ENCODE measurements around the gene SHMT2. TPM values are rescaled to one million over a fixed set of nuclear protein-coding genes. Genes with fewer than 3 reads are reported as not detected.

SHMT2 gene
- total and polyA plus RNA-seq, 12 donors: 14.3 to 49.8 (median 27.1) TPM

DNA sequence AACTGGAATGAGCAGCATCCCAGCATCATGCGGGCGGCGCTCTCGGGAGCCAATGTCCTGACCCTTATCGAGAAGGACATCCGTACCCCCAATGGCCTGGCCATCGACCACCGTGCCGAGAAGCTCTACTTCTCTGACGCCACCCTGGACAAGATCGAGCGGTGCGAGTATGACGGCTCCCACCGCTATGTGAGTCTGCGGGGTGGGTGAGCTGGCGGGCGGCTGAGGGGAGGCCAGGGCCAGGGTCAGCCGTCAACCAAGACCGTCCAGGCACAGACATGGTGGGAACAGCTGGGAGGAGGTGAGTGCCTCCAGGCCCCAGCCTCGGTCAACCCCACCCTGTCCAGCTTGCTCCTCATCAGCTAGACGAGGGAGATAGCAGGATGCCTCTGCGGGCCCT, 38.7 kb upstream of the SHMT2 start:
- DNase-seq (no peak), ATAC-seq (peak in 1 of 8 donors; percentile 4)
- TF ChIP-seq, protein P1, sequence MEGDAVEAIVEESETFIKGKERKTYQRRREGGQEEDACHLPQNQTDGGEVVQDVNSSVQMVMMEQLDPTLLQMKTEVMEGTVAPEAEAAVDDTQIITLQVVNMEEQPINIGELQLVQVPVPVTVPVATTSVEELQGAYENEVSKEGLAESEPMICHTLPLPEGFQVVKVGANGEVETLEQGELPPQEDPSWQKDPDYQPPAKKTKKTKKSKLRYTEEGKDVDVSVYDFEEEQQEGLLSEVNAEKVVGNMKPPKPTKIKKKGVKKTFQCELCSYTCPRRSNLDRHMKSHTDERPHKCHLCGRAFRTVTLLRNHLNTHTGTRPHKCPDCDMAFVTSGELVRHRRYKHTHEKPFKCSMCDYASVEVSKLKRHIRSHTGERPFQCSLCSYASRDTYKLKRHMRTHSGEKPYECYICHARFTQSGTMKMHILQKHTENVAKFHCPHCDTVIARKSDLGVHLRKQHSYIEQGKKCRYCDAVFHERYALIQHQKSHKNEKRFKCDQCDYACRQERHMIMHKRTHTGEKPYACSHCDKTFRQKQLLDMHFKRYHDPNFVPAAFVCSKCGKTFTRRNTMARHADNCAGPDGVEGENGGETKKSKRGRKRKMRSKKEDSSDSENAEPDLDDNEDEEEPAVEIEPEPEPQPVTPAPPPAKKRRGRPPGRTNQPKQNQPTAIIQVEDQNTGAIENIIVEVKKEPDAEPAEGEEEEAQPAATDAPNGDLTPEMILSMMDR (IDR thresholded peaks at IDR 0.05): no peak
- H3K9me3 ChIP-seq: no peaks in the 10 kb centered on the region
- WGBS, 2 donors: 95 to 97% methylated on average over 23 of the region's 23 CpGs
- peaks cover 4 to 100% (median 61%) of the 10 kb centered on the region in 9 donors for H3K36me3 ChIP-seq
- H3K4me1 ChIP-seq: peaks cover 0 to 19% (median 11%) of the 10 kb centered on the region in 9 donors
- H3K27ac ChIP-seq: peak overlapping the region in 1 of 10 donors; percentile 31
- H3K4me3 ChIP-seq: no peak overlapping the region
- H3K27me3 ChIP-seq: no peaks in the 10 kb centered on the region
- intact Hi-C loops (cut with DNase I): no loop called here

DNA sequence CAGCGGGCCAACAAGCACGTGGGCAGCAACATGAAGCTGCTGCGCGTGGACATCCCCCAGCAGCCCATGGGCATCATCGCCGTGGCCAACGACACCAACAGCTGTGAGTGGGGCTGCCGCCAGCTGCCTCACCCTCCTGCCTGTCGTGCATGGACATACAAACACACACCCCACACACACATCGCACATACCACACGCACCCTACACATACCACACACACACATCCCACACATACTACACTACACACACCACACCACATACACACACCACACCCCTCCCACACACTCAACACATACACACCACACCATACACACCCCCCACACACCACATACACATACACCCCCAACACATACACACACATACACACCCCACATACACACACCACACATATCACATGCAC, 38.1 kb upstream of the SHMT2 start:
- no peak overlapping the region for H3K27ac ChIP-seq
- TF ChIP-seq, protein P1 (IDR thresholded peaks at IDR 0.05): no peak
- intact Hi-C loops (cut with DNase I): no loop called here
- DNase-seq (no peak), ATAC-seq (no peak)
- no peak overlapping the region for H3K4me3 ChIP-seq
- H3K9me3 ChIP-seq: no peaks in the 10 kb centered on the region
- WGBS, 2 donors: 88 to 90% methylated on average over 9 to 11 of the region's 11 CpGs
- peaks cover 4 to 100% (median 62%) of the 10 kb centered on the region in 9 donors for H3K36me3 ChIP-seq
- peaks cover 0 to 19% (median 11%) of the 10 kb centered on the region in 9 donors for H3K4me1 ChIP-seq
- no peaks in the 10 kb centered on the region for H3K27me3 ChIP-seq

- DNase-seq (no peak), ATAC-seq (no peak)
- intact Hi-C loops (cut with DNase I): no loop called here
Measured at GRCh38 chr12:57192920-57193319, 36.6 kb upstream of the SHMT2 start.

DNA sequence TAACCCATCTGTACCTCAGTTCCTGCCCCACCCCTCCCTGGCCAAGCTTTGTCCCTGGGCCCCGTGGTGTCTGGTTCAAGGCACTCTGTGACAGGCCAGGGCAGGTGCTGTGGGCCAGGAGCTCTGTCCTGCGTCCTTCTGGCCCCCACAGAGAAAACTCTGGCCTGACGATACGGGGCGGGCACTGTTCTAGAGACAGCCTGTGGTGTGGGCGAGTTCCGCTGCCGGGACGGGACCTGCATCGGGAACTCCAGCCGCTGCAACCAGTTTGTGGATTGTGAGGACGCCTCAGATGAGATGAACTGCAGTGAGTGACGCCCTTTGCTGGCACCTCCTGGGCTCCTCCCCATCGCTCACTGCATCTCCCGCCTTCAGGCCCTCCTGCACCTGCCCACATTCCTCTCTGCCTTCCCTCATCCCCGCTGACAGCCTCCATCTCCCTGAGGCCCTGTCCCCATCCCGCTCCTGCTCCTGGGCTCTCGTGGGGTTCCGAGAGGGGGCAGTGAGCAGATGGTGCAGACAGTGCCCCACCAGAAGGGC, 35.7 kb upstream of the SHMT2 start:
- Histone ChIP-seq H3K4me3 (no peak overlapping the region), H3K9me3 (no peaks in the 10 kb centered on the region), H3K36me3 (peaks cover 4 to 100% (median 74%) of the 10 kb centered on the region in 9 donors), H3K27ac (no peak overlapping the region), H3K27me3 (no peaks in the 10 kb centered on the region), H3K4me1 (peaks cover 0 to 19% (median 11%) of the 10 kb centered on the region in 9 donors)
- ATAC-seq: no peak
- DNase-seq: no peak
- WGBS, 2 donors: 89 to 90% methylated on average over 19 of the region's 19 CpGs
- intact Hi-C loops (cut with DNase I): no loop called here
- TF ChIP-seq, protein P1 (IDR thresholded peaks at IDR 0.05): no peak

More at GRCh38 chr12:57192920-57193319, 36.6 kb upstream of the SHMT2 start:
- no peak overlapping the region for H3K4me3 ChIP-seq
- 87 to 91% methylated on average over 16 of the region's 16 CpGs for WGBS, 2 donors
- H3K9me3 ChIP-seq: no peaks in the 10 kb centered on the region
- no peak overlapping the region for H3K27ac ChIP-seq
- H3K36me3 ChIP-seq: peaks cover 4 to 100% (median 66%) of the 10 kb centered on the region in 9 donors
- peaks cover 0 to 19% (median 11%) of the 10 kb centered on the region in 9 donors for H3K4me1 ChIP-seq
- no peaks in the 10 kb centered on the region for H3K27me3 ChIP-seq
- TF ChIP-seq, protein P1 (IDR thresholded peaks at IDR 0.05): no peak

All from heart right ventricle (tissue), 16 donors.